ENCODE results near the gene CD2.

DNA sequence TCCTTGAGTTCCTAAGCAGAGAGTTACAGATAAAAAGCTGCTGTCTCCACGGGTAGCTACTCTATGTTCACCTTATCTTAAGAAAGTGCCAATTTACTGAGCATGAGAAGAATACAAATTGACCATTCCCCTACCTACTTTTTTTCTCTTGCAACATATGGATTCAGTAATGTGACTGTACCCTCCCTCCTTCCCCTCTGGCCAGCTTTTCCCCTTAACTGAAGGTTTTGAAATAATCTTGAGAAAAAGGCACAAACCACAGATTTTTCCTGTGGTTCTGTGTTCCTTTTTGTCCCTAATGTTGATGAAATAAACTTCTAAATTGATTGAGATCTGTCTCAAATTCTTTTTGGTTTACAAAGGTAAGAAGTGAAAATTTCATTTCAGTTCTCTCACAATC is 2.6 kb upstream of the CD2 start:
- TF ChIP-seq, protein P1, sequence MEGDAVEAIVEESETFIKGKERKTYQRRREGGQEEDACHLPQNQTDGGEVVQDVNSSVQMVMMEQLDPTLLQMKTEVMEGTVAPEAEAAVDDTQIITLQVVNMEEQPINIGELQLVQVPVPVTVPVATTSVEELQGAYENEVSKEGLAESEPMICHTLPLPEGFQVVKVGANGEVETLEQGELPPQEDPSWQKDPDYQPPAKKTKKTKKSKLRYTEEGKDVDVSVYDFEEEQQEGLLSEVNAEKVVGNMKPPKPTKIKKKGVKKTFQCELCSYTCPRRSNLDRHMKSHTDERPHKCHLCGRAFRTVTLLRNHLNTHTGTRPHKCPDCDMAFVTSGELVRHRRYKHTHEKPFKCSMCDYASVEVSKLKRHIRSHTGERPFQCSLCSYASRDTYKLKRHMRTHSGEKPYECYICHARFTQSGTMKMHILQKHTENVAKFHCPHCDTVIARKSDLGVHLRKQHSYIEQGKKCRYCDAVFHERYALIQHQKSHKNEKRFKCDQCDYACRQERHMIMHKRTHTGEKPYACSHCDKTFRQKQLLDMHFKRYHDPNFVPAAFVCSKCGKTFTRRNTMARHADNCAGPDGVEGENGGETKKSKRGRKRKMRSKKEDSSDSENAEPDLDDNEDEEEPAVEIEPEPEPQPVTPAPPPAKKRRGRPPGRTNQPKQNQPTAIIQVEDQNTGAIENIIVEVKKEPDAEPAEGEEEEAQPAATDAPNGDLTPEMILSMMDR (IDR thresholded peaks at IDR 0.05) = no peak
- no peak for TF ChIP-seq EP300 (IDR thresholded peaks at IDR 0.05)

Data from stomach (tissue), 4 donors.